Kidney (tissue), 14 donors: ENCODE results near the gene KIF11. TPM values are rescaled to one million over a fixed set of nuclear protein-coding genes. Genes with fewer than 3 reads are reported as not detected.

Source experiments
- DNase-seq, 5 donors: peaks; one replicate each; pipeline ENCODE4 v3.0.0-alpha.2; 2013 to 2020
- FAIRE-seq: peaks from 2 replicates; lab custom pipeline; 2012; peaks lifted over from hg19 to GRCh38; lab: Jason Lieb, UNC
- H3K27ac ChIP-seq, 2 donors: one replicate each; pipeline ENCODE4 v1.7.0; 2013; ENCODE audit warnings: low read depth in 2 of 2, low read length in 2 of 2, inconsistent platforms in 1 of 2
- H3K27me3 ChIP-seq: one replicate; pipeline ENCODE4 v1.7.1; 2013; ENCODE audit warnings: low read length, inconsistent platforms; ENCODE audit not compliant: control insufficient read depth, insufficient read depth
- H3K36me3 ChIP-seq, 3 donors: one replicate each; pipeline versions ENCODE4 v1.7.0 to v1.7.1; 2013; ENCODE audit warnings: low read length in 3 of 3, control low read depth in 1 of 3, inconsistent platforms in 1 of 3; ENCODE audit not compliant: insufficient read depth in 3 of 3, control insufficient read depth in 2 of 3
- H3K4me1 ChIP-seq, 3 donors: one replicate each; pipeline versions ENCODE4 v1.7.0 to v1.7.1; 2013; ENCODE audit warnings: low read length in 3 of 3, inconsistent platforms in 1 of 3, low read depth in 1 of 3; ENCODE audit not compliant: control insufficient read depth in 2 of 3, insufficient read depth in 2 of 3
- H3K4me3 ChIP-seq, 3 donors: one replicate each; pipeline versions ENCODE4 v1.7.0 to v1.8.1; 2013; ENCODE audit warnings: low read length in 3 of 3, control low read depth in 1 of 3, inconsistent platforms in 1 of 3
- H3K9ac ChIP-seq, 3 donors: one replicate each; pipeline versions ENCODE4 v1.7.0 to v1.7.1; 2013; ENCODE audit warnings: low read length in 3 of 3, control low read depth in 1 of 3, inconsistent platforms in 1 of 3
- H3K9me3 ChIP-seq, 3 donors: one replicate each; pipeline versions ENCODE4 v1.7.0 to v1.7.1; 2013; ENCODE audit warnings: low read length in 3 of 3, control low read depth in 1 of 3, inconsistent platforms in 1 of 3; ENCODE audit not compliant: control insufficient read depth in 2 of 3, insufficient read depth in 1 of 3
- CTCF ChIP-seq: IDR thresholded peaks from 3 replicates; pipeline ENCODE4 v1.5.1; 2012; ENCODE audit warnings: mild to moderate bottlenecking, moderate library complexity, borderline replicate concordance; ENCODE audit not compliant: insufficient read depth; ENCODE audit errors: extremely low read depth
- intact Hi-C: fragments of 100-400 bp; cut with DNase I; formaldehyde crosslinking; loops from one replicate; pipeline ENCODE4 v1.11.1; 2022
- polyA plus RNA-seq: library from polyadenylated mRNA; stranded (reverse); fragments of 350-450 nt; fragmentation: Illumina TruSeq; extraction: RNeasy Lipid Tissue Mini Kit (QIAGEN cat#74804); gene quantifications from one replicate; pipeline ENCODE4 v1.2.3, GENCODE V29; 2014; ENCODE audit warnings: low read depth, low replicate concordance; ENCODE audit not compliant: insufficient read depth
- total RNA-seq: library from RNA; stranded (reverse); fragmentation: NEBNext Ultra II Directional; extraction: Animal tissue kit (Norgen Biotek cat#: 25700); gene quantifications from one replicate; pipeline ENCODE4 v1.2.1, GENCODE V29; 2021
- donor health status: control.
- donor health status: control.
- donor health status: control.
- donor health status: control.
- donor health status: control.
- donor health status: DM: yes; HTN: yes; CAD: no.
- donor health status: Normal renal cell carcinoma (clear cell type).

Gene KIF11
- total and polyA plus RNA-seq, 2 donors from 2014 or later, result 0.39 to 1.6 TPM

- no peak for TF ChIP-seq CTCF
- Histone ChIP-seq H3K36me3 (no peaks in the 10 kb centered on the region), H3K27me3 (peaks cover 62% of the 10 kb centered on the region), H3K9ac (no peak overlapping the region), H3K9me3 (peaks cover 0 to 4% (median 0%) of the 10 kb centered on the region in 3 donors), H3K27ac (no peak overlapping the region), H3K4me3 (no peak overlapping the region), H3K4me1 (no peaks in the 10 kb centered on the region)
- DNase-seq (peak in 2 of 5 donors; percentile 9 to 13), FAIRE-seq (no peak)
- intact Hi-C loops, result no loop called here
These were observed 100.6 kb downstream of the KIF11 start for GRCh38 chr10:92693534-92693893.

- Histone ChIP-seq H3K27ac (no peak overlapping the region), H3K4me3 (no peak overlapping the region), H3K4me1 (peaks cover 0 to 5% (median 0%) of the 10 kb centered on the region in 3 donors), H3K36me3 (no peaks in the 10 kb centered on the region), H3K9ac (no peak overlapping the region), H3K27me3 (peaks cover 60% of the 10 kb centered on the region), H3K9me3 (peaks cover 0 to 1% (median 0%) of the 10 kb centered on the region in 3 donors)
- DNase-seq (peak; percentile 54 to 75 (median 67)), FAIRE-seq (no peak)
- TF ChIP-seq CTCF, result no peak
- intact Hi-C loops, result no loop called here
These were observed 103.0 kb downstream of the KIF11 start for GRCh38 chr10:92695679-92696605.

GRCh38 chr10:92696606-92697383, 103.9 kb downstream of the KIF11 start:
- intact Hi-C loops, result no loop called here
- H3K4me3 ChIP-seq, result no peak overlapping the region
- no peak for FAIRE-seq
- H3K9me3 ChIP-seq, result no peaks in the 10 kb centered on the region
- TF ChIP-seq CTCF, result no peak
- H3K4me1 ChIP-seq, result peaks cover 0 to 5% (median 0%) of the 10 kb centered on the region in 3 donors
- no peak overlapping the region for H3K9ac ChIP-seq
- no peak for DNase-seq
- no peak overlapping the region for H3K27ac ChIP-seq
- peaks cover 53% of the 10 kb centered on the region for H3K27me3 ChIP-seq
- H3K36me3 ChIP-seq, result no peaks in the 10 kb centered on the region
